Measurements from ENCODE around the gene NAA30. TPM values are rescaled to one million over a fixed set of nuclear protein-coding genes. Genes with fewer than 3 reads are reported as not detected.

NAA30 gene
- total RNA-seq, 1 donor from 2014 or later: 53.8 TPM

DNA sequence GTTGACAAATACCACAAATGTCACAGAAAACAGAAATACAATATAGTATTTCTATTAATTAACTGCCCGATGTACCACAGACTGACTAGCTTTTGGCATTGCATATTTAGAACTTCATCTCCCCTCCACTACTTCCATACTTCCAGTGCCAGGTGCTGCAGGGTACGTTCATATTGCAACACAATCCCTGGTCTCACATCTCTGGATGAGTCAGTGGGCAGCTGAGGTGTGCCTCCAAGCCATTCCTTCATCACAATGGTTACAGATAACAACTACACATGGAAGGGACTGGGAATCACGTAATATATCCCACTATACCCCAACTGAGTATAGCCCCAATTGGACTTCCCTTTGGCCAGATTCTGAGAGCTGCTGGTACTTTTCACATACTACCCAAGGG is 72.2 kb downstream of the NAA30 start:
- H3K4me3 ChIP-seq: no peak overlapping the region
- H3K27ac ChIP-seq: no peak overlapping the region
- H3K4me1 ChIP-seq: no peaks in the 10 kb centered on the region
- H3K9me3 ChIP-seq (ENCODE audit: low read depth): no peaks in the 10 kb centered on the region
- H3K27me3 ChIP-seq: no peaks in the 10 kb centered on the region
- Mint-ChIP-seq H3K27me3 (ENCODE audit: insufficient read depth, low read depth) (no peaks in the 10 kb centered on the region), H3K9me3 (no peaks in the 10 kb centered on the region), H3K4me3 (no peak overlapping the region), H3K4me1 (no peaks in the 10 kb centered on the region), H3K36me3 (no peaks in the 10 kb centered on the region), H3K27ac (no peak overlapping the region)
- H3F3A ChIP-seq (ENCODE audit: low read depth): no peaks in the 10 kb centered on the region
- H3K4me2 ChIP-seq: no peak overlapping the region
- no peak overlapping the region for H3K9ac ChIP-seq
- no peak overlapping the region for H2AFZ ChIP-seq (replicated peaks)
- H3K79me2 ChIP-seq (ENCODE audit: low read depth): no peaks in the 10 kb centered on the region
- no peak for DNase-seq (ENCODE audit: low spot score)
- H4K20me1 ChIP-seq (ENCODE audit: low read depth): no peaks in the 10 kb centered on the region
- no peaks in the 10 kb centered on the region for H3K36me3 ChIP-seq
- TF ChIP-seq EZH2phosphoT487 (IDR thresholded peaks at IDR 0.05) (no peak), EZH2 (IDR thresholded peaks at IDR 0.05) (no peak)
- TF ChIP-seq, protein P1, sequence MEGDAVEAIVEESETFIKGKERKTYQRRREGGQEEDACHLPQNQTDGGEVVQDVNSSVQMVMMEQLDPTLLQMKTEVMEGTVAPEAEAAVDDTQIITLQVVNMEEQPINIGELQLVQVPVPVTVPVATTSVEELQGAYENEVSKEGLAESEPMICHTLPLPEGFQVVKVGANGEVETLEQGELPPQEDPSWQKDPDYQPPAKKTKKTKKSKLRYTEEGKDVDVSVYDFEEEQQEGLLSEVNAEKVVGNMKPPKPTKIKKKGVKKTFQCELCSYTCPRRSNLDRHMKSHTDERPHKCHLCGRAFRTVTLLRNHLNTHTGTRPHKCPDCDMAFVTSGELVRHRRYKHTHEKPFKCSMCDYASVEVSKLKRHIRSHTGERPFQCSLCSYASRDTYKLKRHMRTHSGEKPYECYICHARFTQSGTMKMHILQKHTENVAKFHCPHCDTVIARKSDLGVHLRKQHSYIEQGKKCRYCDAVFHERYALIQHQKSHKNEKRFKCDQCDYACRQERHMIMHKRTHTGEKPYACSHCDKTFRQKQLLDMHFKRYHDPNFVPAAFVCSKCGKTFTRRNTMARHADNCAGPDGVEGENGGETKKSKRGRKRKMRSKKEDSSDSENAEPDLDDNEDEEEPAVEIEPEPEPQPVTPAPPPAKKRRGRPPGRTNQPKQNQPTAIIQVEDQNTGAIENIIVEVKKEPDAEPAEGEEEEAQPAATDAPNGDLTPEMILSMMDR (IDR thresholded peaks at IDR 0.05): no peak

DNA sequence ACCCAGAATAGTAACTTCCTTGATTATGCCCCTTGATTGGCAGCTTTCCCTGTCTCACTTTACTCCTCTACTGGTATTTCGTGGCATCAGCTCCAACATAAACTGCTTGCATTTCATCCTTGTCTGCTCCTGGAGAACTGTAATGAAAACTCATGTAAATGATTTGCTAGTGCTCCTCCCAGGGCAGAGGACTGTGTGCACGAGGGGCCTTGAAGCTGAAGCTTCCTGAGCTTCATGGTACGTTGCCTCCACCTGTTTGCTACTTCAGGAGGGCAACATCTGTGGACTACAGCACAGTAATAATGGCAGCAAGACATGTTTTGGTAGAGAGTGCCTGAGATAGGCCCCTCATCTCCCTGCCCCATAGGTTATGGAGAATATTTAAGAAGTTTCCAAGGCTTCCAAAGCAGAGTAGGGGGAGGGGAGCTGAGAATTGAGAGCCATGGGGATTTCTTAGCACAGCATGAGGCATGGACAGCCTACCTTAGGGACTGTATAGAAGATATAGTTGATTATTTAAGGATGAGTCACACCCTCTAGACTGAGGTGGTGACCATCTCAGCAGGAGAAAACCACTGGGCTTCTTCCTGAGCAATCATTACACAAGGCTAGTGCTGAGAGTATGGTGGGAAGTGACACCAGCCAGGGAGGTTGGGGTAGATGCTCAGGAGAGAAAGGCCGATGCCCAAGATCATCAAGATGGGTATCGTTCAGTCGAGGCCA is 73.8 kb downstream of the NAA30 start:
- no peaks in the 10 kb centered on the region for H4K20me1 ChIP-seq (ENCODE audit: low read depth)
- Mint-ChIP-seq H3K36me3 (no peaks in the 10 kb centered on the region), H3K4me3 (no peak overlapping the region), H3K27me3 (ENCODE audit: insufficient read depth, low read depth) (no peaks in the 10 kb centered on the region), H3K4me1 (no peaks in the 10 kb centered on the region), H3K9me3 (no peaks in the 10 kb centered on the region), H3K27ac (no peak overlapping the region)
- no peak for DNase-seq (ENCODE audit: low spot score)
- H3K9ac ChIP-seq: no peak overlapping the region
- no peak for TF ChIP-seq EZH2phosphoT487 (IDR thresholded peaks at IDR 0.05)
- TF ChIP-seq, protein P1 (IDR thresholded peaks at IDR 0.05): no peak
- no peak for TF ChIP-seq EZH2 (IDR thresholded peaks at IDR 0.05)
- no peaks in the 10 kb centered on the region for H3F3A ChIP-seq (ENCODE audit: low read depth)
- H3K27me3 ChIP-seq: no peaks in the 10 kb centered on the region
- no peak overlapping the region for H3K27ac ChIP-seq
- no peaks in the 10 kb centered on the region for H3K4me1 ChIP-seq
- no peaks in the 10 kb centered on the region for H3K79me2 ChIP-seq (ENCODE audit: low read depth)
- H3K36me3 ChIP-seq: no peaks in the 10 kb centered on the region
- no peaks in the 10 kb centered on the region for H3K9me3 ChIP-seq (ENCODE audit: low read depth)
- H2AFZ ChIP-seq (replicated peaks): no peak overlapping the region
- no peak overlapping the region for H3K4me2 ChIP-seq
- no peak overlapping the region for H3K4me3 ChIP-seq

Other genes starting within 250 kb of the NAA30 start
- 153 and 252 TPM in 2 replicates for gene EXOC5, start 121.7 kb upstream of the NAA30 start, total RNA-seq (ENCODE audit: low replicate concordance)
- 58.4 and 79.1 TPM in 2 replicates for gene AP5M1, start 121.6 kb upstream of the NAA30 start, total RNA-seq (ENCODE audit: low replicate concordance)
- not detected in 2 replicates for gene CCDC198, start 103.3 kb downstream of the NAA30 start, total RNA-seq (ENCODE audit: low replicate concordance)

Measured in neural progenitor cell (in vitro differentiated cells).